ENCODE results near the gene KTI12.

The KTI12 gene

DNA sequence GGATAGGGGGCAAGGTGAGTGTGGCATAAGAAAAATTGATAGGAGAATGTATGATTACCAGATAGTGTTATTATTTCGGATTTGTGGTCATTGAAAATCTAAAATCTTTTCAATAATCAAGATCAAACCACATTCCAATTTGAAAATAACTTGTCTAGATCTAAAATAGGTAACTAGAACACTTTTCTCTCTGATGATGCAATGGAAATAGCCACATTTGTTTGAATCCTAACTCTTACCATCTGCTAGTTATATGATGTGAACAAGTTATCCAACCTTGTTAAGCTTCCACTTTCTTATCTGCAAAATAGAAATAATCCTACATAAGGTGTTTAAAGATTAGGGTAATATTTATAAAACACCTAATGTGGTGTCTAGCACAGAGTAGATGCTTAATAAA lies 26.3 kb upstream of the KTI12 start:
- no peak overlapping the region for H3K4me3 ChIP-seq (replicated peaks in 1 of 2; ENCODE audit: low read depth in 2 of 2, low read length in 2 of 2)
- no peak for DNase-seq (ENCODE audit: low read depth in 2 of 2)
- TF ChIP-seq, protein P1, sequence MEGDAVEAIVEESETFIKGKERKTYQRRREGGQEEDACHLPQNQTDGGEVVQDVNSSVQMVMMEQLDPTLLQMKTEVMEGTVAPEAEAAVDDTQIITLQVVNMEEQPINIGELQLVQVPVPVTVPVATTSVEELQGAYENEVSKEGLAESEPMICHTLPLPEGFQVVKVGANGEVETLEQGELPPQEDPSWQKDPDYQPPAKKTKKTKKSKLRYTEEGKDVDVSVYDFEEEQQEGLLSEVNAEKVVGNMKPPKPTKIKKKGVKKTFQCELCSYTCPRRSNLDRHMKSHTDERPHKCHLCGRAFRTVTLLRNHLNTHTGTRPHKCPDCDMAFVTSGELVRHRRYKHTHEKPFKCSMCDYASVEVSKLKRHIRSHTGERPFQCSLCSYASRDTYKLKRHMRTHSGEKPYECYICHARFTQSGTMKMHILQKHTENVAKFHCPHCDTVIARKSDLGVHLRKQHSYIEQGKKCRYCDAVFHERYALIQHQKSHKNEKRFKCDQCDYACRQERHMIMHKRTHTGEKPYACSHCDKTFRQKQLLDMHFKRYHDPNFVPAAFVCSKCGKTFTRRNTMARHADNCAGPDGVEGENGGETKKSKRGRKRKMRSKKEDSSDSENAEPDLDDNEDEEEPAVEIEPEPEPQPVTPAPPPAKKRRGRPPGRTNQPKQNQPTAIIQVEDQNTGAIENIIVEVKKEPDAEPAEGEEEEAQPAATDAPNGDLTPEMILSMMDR (IDR thresholded peaks at IDR 0.05; ENCODE audit: low read depth, low read length) = no peak

DNA sequence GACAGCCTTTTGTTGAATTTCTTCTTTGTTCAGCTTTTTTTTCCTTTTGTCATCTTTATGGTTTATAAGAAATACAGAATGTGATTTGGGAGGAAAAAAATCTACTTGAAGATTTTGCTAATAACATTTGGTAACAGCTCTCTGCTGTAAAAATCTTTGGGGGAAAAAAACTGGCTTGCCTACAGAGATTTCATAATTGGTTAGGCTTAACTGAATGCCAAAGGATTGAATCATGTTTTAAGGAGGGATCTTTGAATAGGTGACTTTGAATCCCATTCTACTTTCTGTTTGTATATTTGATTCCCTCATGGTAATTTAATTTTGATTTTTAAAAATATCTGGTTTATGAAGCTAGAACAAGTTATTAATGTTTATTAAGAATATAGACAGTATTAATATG lies 25.7 kb upstream of the KTI12 start:
- DNase-seq (ENCODE audit: low read depth in 2 of 2) = peak; percentile 62 to 69
- H3K4me3 ChIP-seq (replicated peaks in 1 of 2; ENCODE audit: low read depth in 2 of 2, low read length in 2 of 2) = no peak overlapping the region
- TF ChIP-seq, protein P1 (IDR thresholded peaks at IDR 0.05; ENCODE audit: low read depth, low read length) = no peak

DNA sequence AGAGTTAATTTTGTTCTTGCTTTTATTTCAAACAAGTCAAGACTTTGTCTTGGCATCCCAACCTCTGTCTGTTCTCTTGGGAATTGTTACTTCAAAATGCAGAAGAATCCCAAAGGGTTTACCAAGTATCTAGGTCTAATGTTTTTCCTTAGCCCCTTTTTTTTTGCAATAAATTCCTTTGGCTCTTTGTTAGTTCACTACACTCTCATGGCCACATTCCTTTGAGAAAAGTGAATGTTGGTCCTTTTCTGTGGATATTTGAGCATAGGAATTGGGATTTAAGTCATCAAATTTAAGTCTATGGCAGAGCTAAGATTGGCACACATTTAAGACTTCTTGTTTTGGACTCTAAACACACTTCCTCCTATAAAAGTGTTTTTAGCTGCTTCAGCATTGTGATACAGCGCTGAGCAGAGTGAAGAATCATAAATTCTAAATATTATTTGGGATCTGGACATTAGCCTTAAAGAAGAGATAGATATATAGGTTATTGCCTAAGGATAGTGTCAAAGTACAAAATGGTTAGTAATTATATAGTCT lies 24.3 kb upstream of the KTI12 start:
- no peak overlapping the region for H3K4me3 ChIP-seq (replicated peaks in 1 of 2; ENCODE audit: low read depth in 2 of 2, low read length in 2 of 2)
- TF ChIP-seq, protein P1 (IDR thresholded peaks at IDR 0.05; ENCODE audit: low read depth, low read length) = no peak
- DNase-seq (ENCODE audit: low read depth in 2 of 2) = peak in 1 of 2 donors; percentile 22

DNA sequence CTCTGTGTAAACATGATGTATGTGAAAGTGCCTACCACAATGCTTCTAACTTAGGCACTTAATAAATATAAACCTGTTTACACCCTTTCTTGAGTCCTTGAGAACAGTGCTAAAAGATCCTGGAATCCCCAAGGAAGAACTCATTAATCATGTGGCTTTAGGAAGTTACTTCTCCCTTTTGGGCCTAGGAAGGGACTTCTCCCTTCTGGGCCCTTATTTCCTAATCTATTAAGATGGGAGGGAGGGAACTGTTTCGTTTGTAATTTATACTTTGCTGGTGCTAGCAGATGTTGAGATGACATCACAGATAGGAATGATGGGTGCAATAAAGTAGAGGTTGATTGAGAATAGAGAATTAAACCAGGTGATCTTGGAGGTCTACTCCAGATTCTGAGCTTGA lies 23.6 kb upstream of the KTI12 start:
- TF ChIP-seq, protein P1 (IDR thresholded peaks at IDR 0.05; ENCODE audit: low read depth, low read length) = no peak
- peak overlapping the region; percentile 76 to 81 for H3K4me3 ChIP-seq (replicated peaks in 1 of 2; ENCODE audit: low read depth in 2 of 2, low read length in 2 of 2)
- peak in 1 of 2 donors; percentile 12 for DNase-seq (ENCODE audit: low read depth in 2 of 2)

DNA sequence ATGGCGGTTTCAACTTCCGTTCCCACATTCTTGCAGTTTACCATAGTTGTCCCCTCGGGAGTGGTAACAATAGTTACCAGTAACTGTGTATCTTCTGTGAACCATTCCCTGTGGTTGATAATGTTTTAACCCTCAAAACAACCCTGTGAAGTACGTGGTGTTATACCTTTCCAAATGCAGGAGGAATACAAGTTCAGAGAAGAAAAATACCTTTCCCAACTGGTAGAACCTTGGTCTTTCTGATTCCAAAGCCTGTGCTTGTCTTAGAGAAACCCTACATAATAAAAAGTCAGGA lies 23.3 kb upstream of the KTI12 start:
- H3K4me3 ChIP-seq (replicated peaks in 1 of 2; ENCODE audit: low read depth in 2 of 2, low read length in 2 of 2) = peak overlapping the region; percentile 76 to 81
- DNase-seq (ENCODE audit: low read depth in 2 of 2) = peak; percentile 77 to 82
- TF ChIP-seq, protein P1 (IDR thresholded peaks at IDR 0.05; ENCODE audit: low read depth, low read length) = no peak

DNA sequence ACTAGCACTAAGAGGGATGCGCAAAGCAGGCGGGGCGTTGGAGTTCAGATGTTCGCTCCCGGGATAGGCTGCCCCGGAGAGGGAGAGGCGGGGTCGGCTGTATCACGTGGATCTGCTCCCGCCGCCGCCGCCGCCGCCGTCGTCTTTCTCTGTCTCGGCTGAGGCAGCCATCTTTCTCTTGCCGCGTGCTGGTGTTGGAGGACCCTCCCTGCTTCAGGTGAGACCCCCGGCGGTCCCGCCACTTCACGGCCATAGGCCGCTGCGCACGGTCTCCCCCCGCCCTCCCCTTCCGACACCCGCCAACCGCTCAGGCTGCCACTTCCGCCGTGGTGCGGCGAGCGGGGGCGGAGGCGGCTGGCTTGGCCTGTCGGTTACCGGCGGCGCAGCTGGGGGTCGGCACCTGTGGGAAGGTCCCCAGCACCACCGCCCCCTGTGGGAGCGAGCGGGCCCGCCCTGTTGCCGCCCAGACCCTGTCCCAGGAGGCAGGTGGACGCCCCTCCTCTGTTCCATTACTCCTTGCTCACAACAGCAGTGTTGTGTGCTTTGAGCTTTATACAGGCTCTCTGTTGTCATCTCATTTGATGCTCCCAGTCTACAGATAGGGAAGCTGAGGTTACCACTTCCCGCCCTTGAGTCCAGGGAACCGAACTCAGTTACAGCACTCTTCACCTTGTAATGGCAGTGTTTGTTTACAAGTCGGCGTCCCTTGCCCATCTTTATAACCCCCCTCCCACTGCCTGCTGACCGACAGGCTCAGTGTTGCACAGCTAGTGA lies 22.7 kb upstream of the KTI12 start, which contains the start of gene BTF3L4:
Gene BTF3L4, plus strand, starts transcription at position 133 of the 774 bp plus-strand sequence. CDS start 3,553 bp downstream, outside the sequence.
- TF ChIP-seq, protein P1 (IDR thresholded peaks at IDR 0.05; ENCODE audit: low read depth, low read length) = no peak
- DNase-seq (ENCODE audit: low read depth in 2 of 2) = peak; percentile 94
- peak within 1 kb of the TSS; percentile 76 to 81 for H3K4me3 ChIP-seq (replicated peaks in 1 of 2; ENCODE audit: low read depth in 2 of 2, low read length in 2 of 2)
